ENCODE measurements around the gene IFITM10. TPM values are rescaled to one million over a fixed set of nuclear protein-coding genes. Genes with fewer than 3 reads are reported as not detected.

IFITM10 gene
- polyA plus RNA-seq, 1 of the 3 experiments (the other 2 are of a cell fraction): 0.21 TPM

DNA sequence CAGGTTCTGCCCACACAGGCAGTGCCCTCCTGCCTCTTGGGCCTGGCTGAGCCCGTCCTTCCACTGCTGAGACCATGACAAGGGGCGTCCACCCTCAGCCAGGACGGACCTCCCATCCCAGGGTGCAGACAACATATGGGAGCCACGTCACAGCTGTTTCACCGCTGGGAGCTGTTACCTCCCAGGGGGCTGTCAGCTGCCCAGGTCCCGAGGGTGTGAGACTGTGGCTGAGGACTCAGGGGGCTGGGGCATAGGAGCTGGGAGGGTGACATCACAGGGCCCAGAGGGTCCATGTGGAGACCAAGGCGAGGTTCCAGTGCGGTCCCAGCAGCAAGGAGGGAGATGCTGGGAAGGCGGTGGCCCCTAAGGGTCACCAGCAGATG is 31.2 kb upstream of the IFITM10 start:
- Histone ChIP-seq H4K20me1 (ENCODE audit: insufficient read depth) (no peaks in the 10 kb centered on the region), H3K4me3 (ENCODE audit: low read depth in 2 of 2, low read length in 1 of 2) (no peak overlapping the region), H3K36me3 (replicated peaks in 1 of 2; ENCODE audit: control insufficient read depth in 1 of 2, insufficient read depth in 2 of 2, low read length in 1 of 2) (no peaks in the 10 kb centered on the region), H3F3A (replicated peaks; ENCODE audit: insufficient read depth) (no peaks in the 10 kb centered on the region), H3K27ac (ENCODE audit: low read depth in 2 of 2, low read length in 1 of 2) (no peak overlapping the region; a peak in 1 of 4 replicates), H3K27me3 (ENCODE audit: insufficient read depth) (no peaks in the 10 kb centered on the region), H3K4me2 (no peak overlapping the region), H3K9me2 (no peaks in the 10 kb centered on the region), H3K79me2 (ENCODE audit: insufficient read depth) (no peaks in the 10 kb centered on the region), H3K9ac (no peak overlapping the region), H2AFZ (ENCODE audit: low read depth) (no peak overlapping the region), H3K4me1 (ENCODE audit: control insufficient read depth in 1 of 2, insufficient read depth in 2 of 2, low read depth in 1 of 2, low read length in 1 of 2) (peaks cover 0 to 7% of the 10 kb centered on the region in 2 experiments; a peak in 1 of 4 replicates), H3K9me3 (no peaks in the 10 kb centered on the region)
- ChIA-PET CTCF (interaction anchor here (1.7 kb wide), 1 partner anchor 52 kb away, joined by 7 read pairs; no protein-coding TSS in a partner anchor), POLR2A (no interaction called here)
- DNase-seq: no peak
- no peak for TF ChIP-seq TCF12 (IDR thresholded peaks at IDR 0.05)
- no peak for TF ChIP-seq GABPA (IDR thresholded peaks at IDR 0.05; ENCODE audit: low read depth)
- TF ChIP-seq SMC3 (IDR thresholded peaks at IDR 0.05; ENCODE audit: low read depth, low read length): no peak
- no peak for TF ChIP-seq RXRA (IDR thresholded peaks at IDR 0.05; ENCODE audit: borderline replicate concordance, low read depth)
- TF ChIP-seq TAF1 (IDR thresholded peaks at IDR 0.05; ENCODE audit: borderline replicate concordance, low read depth, low read length): no peak
- TF ChIP-seq NRF1 (IDR thresholded peaks at IDR 0.05; ENCODE audit: low read depth, low read length): no peak
- no peak for TF ChIP-seq EZH2phosphoT487 (IDR thresholded peaks at IDR 0.05; ENCODE audit: borderline replicate concordance, low read depth)
- TF ChIP-seq FOXJ3 (CRISPR knock-in tag; IDR thresholded peaks at IDR 0.05): no peak
- TF ChIP-seq MEF2A (IDR thresholded peaks at IDR 0.05; ENCODE audit: borderline replicate concordance, low read depth): no peak
- TF ChIP-seq, protein P1, sequence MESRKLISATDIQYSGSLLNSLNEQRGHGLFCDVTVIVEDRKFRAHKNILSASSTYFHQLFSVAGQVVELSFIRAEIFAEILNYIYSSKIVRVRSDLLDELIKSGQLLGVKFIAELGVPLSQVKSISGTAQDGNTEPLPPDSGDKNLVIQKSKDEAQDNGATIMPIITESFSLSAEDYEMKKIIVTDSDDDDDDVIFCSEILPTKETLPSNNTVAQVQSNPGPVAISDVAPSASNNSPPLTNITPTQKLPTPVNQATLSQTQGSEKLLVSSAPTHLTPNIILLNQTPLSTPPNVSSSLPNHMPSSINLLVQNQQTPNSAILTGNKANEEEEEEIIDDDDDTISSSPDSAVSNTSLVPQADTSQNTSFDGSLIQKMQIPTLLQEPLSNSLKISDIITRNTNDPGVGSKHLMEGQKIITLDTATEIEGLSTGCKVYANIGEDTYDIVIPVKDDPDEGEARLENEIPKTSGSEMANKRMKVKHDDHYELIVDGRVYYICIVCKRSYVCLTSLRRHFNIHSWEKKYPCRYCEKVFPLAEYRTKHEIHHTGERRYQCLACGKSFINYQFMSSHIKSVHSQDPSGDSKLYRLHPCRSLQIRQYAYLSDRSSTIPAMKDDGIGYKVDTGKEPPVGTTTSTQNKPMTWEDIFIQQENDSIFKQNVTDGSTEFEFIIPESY (IDR thresholded peaks at IDR 0.05; ENCODE audit: borderline replicate concordance, low read depth): no peak
- TF ChIP-seq JUND (IDR thresholded peaks at IDR 0.05): no peak
- no peak for TF ChIP-seq SIN3A (IDR thresholded peaks at IDR 0.05; ENCODE audit: borderline replicate concordance, low read depth, low read length)
- no peak for TF ChIP-seq FOXM1 (IDR thresholded peaks at IDR 0.05; ENCODE audit: low read depth)
- WGBS (ENCODE audit: low lambda C conversion rate): 64% methylated on average over 3 of the region's 9 CpGs

DNA sequence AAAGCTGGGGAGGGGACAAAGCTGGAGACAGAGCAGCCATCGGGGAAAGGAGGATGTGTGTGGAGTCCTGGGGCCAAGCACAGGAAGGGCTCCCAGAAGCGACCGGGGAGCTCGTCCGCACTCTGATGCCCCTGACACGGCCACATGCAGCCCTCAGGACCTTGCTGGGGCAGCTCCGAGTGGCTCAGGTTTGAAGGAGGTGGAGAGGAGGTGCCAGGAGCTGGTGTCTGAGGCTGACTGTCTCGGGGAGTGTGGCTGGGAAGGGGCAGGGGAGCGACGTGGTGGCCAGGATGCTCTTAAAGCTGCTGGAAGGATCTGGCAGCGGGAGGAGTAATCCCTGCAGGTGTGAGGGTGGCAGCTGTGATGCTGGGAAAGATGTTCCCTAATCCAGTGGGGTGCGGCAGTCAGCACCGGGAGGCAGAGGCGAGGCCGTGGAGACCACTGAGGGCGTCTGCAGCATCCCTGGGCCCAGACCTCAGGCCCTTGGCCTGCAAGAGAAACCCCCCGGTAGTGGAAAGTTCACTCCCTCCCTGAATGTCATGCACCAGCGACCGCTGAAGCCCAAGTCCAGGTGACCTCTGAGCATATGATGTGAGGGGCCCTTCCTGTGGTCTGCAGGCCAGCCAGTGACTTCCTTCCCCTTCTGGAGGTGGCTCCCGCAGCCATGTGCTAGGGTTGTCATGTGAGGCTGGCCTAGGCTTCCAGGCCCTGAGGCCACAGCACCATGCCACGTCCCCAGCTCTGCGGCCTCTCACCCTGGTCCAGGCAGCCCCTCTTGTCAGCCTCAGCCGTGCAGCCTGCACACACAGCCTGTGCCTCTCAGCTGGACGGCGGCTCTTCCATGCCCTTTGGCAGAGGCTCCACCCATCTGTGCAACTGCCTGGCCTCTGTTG is 30.6 kb upstream of the IFITM10 start:
- H3K4me3 ChIP-seq (ENCODE audit: low read depth in 2 of 2, low read length in 1 of 2): no peak overlapping the region

More for the DNA sequence above, 30.6 kb upstream of the IFITM10 start:
- no peak overlapping the region; a peak in 1 of 4 replicates for H3K27ac ChIP-seq (ENCODE audit: low read depth in 2 of 2, low read length in 1 of 2)
- peaks cover 0 to 7% of the 10 kb centered on the region in 2 experiments; a peak in 1 of 4 replicates for H3K4me1 ChIP-seq (ENCODE audit: control insufficient read depth in 1 of 2, insufficient read depth in 2 of 2, low read depth in 1 of 2, low read length in 1 of 2)
- TF ChIP-seq, protein P2, sequence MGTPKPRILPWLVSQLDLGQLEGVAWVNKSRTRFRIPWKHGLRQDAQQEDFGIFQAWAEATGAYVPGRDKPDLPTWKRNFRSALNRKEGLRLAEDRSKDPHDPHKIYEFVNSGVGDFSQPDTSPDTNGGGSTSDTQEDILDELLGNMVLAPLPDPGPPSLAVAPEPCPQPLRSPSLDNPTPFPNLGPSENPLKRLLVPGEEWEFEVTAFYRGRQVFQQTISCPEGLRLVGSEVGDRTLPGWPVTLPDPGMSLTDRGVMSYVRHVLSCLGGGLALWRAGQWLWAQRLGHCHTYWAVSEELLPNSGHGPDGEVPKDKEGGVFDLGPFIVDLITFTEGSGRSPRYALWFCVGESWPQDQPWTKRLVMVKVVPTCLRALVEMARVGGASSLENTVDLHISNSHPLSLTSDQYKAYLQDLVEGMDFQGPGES (IDR thresholded peaks at IDR 0.05; ENCODE audit: low read depth, low read length): no peak
- TF ChIP-seq RFX5 (IDR thresholded peaks at IDR 0.05; ENCODE audit: low read length) (no peak), MXI1 (IDR thresholded peaks at IDR 0.05; ENCODE audit: low read depth, low read length) (peak; percentile 28; the same call in 1 of the 2 replicates)
- peak; percentile 61 for DNase-seq
- no peak overlapping the region for H3K9ac ChIP-seq
- ChIA-PET CTCF (interaction anchor here (0.6 to 1.7 kb wide), 3 partner anchors 24 to 87 kb away, joined by 3 to 7 read pairs (median 3); no protein-coding TSS in a partner anchor), POLR2A (no interaction called here)
- no peak overlapping the region for H3K4me2 ChIP-seq
- H3F3A ChIP-seq (replicated peaks; ENCODE audit: insufficient read depth): no peaks in the 10 kb centered on the region
- no peak overlapping the region for H2AFZ ChIP-seq (ENCODE audit: low read depth)
- no peaks in the 10 kb centered on the region for H3K9me2 ChIP-seq
- no peaks in the 10 kb centered on the region for H3K79me2 ChIP-seq (ENCODE audit: insufficient read depth)
- H3K9me3 ChIP-seq: no peaks in the 10 kb centered on the region
- H4K20me1 ChIP-seq (ENCODE audit: insufficient read depth): no peaks in the 10 kb centered on the region
- H3K36me3 ChIP-seq (replicated peaks in 1 of 2; ENCODE audit: control insufficient read depth in 1 of 2, insufficient read depth in 2 of 2, low read length in 1 of 2): no peaks in the 10 kb centered on the region
- H3K27me3 ChIP-seq (ENCODE audit: insufficient read depth): no peaks in the 10 kb centered on the region
- WGBS (ENCODE audit: low lambda C conversion rate): 76% methylated on average over 15 of the region's 25 CpGs

All from SK-N-SH (cell line).